ENCODE data around the gene ADGRG2. TPM values are rescaled to one million over a fixed set of nuclear protein-coding genes. Genes with fewer than 3 reads are reported as not detected.

ADGRG2 gene
- total and polyA plus RNA-seq, 2 of the 13 experiments (the other 11 are each of a cell fraction or from before 2014, with no cell fraction given), result not detected

DNA sequence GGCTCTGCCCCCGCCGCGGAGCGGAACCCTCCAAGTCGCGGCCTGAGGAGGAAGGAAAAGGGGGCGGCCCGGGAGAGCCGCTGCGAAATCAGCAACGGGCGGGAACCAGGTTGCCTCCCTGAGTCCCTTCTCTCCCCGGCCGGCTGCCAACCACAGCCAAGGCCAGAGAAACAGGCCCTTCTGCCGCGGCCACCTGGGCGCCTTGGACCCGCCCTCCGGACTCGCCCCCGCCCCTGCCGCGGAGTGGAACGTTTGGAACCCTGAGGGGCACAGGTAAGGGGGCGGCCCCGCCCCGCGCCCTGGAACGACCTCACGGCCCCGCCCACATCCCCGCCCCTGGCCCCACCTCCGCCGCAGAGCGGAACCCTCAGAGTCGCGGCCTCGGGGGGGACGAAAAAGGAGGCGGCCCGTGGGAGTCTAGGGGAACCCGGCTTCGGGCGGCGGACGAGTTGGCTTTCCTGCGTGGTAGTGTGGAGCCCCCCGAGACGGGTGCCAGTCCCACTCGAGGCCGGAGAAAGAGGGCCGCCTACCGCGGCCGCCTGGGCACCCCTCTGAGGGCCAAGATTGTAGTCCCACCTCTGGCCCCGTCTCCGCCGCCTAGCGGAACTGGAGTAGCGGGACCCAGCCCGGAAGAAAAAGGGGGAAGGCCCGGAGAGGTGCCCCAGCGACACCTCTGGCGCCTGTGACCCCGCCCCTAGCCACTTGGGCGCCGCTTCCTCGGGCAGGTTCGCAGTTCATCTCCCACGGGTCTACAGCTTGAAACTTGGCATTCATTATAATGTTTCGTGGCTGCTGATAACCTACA is 137.7 kb downstream of the ADGRG2 start (continued):
- TF ChIP-seq, protein P1, sequence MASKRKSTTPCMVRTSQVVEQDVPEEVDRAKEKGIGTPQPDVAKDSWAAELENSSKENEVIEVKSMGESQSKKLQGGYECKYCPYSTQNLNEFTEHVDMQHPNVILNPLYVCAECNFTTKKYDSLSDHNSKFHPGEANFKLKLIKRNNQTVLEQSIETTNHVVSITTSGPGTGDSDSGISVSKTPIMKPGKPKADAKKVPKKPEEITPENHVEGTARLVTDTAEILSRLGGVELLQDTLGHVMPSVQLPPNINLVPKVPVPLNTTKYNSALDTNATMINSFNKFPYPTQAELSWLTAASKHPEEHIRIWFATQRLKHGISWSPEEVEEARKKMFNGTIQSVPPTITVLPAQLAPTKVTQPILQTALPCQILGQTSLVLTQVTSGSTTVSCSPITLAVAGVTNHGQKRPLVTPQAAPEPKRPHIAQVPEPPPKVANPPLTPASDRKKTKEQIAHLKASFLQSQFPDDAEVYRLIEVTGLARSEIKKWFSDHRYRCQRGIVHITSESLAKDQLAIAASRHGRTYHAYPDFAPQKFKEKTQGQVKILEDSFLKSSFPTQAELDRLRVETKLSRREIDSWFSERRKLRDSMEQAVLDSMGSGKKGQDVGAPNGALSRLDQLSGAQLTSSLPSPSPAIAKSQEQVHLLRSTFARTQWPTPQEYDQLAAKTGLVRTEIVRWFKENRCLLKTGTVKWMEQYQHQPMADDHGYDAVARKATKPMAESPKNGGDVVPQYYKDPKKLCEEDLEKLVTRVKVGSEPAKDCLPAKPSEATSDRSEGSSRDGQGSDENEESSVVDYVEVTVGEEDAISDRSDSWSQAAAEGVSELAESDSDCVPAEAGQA (IDR thresholded peaks at IDR 0.05; ENCODE audit: low read depth), result no peak
- TF ChIP-seq, protein P1 (CRISPR knock-in tag; IDR thresholded peaks at IDR 0.05; ENCODE audit: borderline replicate concordance), result no peak
- TF ChIP-seq, protein P2, sequence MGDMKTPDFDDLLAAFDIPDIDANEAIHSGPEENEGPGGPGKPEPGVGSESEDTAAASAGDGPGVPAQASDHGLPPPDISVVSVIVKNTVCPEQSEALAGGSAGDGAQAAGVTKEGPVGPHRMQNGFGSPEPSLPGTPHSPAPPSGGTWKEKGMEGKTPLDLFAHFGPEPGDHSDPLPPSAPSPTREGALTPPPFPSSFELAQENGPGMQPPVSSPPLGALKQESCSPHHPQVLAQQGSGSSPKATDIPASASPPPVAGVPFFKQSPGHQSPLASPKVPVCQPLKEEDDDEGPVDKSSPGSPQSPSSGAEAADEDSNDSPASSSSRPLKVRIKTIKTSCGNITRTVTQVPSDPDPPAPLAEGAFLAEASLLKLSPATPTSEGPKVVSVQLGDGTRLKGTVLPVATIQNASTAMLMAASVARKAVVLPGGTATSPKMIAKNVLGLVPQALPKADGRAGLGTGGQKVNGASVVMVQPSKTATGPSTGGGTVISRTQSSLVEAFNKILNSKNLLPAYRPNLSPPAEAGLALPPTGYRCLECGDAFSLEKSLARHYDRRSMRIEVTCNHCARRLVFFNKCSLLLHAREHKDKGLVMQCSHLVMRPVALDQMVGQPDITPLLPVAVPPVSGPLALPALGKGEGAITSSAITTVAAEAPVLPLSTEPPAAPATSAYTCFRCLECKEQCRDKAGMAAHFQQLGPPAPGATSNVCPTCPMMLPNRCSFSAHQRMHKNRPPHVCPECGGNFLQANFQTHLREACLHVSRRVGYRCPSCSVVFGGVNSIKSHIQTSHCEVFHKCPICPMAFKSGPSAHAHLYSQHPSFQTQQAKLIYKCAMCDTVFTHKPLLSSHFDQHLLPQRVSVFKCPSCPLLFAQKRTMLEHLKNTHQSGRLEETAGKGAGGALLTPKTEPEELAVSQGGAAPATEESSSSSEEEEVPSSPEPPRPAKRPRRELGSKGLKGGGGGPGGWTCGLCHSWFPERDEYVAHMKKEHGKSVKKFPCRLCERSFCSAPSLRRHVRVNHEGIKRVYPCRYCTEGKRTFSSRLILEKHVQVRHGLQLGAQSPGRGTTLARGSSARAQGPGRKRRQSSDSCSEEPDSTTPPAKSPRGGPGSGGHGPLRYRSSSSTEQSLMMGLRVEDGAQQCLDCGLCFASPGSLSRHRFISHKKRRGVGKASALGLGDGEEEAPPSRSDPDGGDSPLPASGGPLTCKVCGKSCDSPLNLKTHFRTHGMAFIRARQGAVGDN (CRISPR knock-in tag; IDR thresholded peaks at IDR 0.05), result peak; percentile 61
- TF ChIP-seq, protein P3, sequence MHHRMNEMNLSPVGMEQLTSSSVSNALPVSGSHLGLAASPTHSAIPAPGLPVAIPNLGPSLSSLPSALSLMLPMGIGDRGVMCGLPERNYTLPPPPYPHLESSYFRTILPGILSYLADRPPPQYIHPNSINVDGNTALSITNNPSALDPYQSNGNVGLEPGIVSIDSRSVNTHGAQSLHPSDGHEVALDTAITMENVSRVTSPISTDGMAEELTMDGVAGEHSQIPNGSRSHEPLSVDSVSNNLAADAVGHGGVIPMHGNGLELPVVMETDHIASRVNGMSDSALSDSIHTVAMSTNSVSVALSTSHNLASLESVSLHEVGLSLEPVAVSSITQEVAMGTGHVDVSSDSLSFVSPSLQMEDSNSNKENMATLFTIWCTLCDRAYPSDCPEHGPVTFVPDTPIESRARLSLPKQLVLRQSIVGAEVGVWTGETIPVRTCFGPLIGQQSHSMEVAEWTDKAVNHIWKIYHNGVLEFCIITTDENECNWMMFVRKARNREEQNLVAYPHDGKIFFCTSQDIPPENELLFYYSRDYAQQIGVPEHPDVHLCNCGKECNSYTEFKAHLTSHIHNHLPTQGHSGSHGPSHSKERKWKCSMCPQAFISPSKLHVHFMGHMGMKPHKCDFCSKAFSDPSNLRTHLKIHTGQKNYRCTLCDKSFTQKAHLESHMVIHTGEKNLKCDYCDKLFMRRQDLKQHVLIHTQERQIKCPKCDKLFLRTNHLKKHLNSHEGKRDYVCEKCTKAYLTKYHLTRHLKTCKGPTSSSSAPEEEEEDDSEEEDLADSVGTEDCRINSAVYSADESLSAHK (CRISPR knock-in tag; IDR thresholded peaks at IDR 0.05; ENCODE audit: borderline replicate concordance), result no peak
- TF ChIP-seq NR2C2 (CRISPR knock-in tag; IDR thresholded peaks at IDR 0.05; ENCODE audit: borderline replicate concordance) (peak; percentile 85), TSC22D2 (CRISPR knock-in tag; IDR thresholded peaks at IDR 0.05; ENCODE audit: borderline replicate concordance) (no peak), BCL6 (CRISPR knock-in tag; IDR thresholded peaks at IDR 0.05) (no peak), IKZF1 (IDR thresholded peaks at IDR 0.05) (no peak), ZNF879 (CRISPR knock-in tag; IDR thresholded peaks at IDR 0.05) (no peak), TBX2 (CRISPR knock-in tag; IDR thresholded peaks at IDR 0.05; ENCODE audit: borderline replicate concordance) (peak; percentile 86; the same call in 1 of the 2 replicates), PAX8 (CRISPR knock-in tag; IDR thresholded peaks at IDR 0.05; ENCODE audit: borderline replicate concordance) (no peak), TCF7 (IDR thresholded peaks at IDR 0.05; ENCODE audit: low read depth) (no peak), SALL1 (CRISPR knock-in tag; IDR thresholded peaks at IDR 0.05) (peak; percentile 7), HDAC1 (CRISPR knock-in tag; IDR thresholded peaks at IDR 0.05) (0 out of 2 replicates have a peak, but pooled peaks have one; percentile 31), GABPA (IDR thresholded peaks at IDR 0.05; ENCODE audit: low read depth, low read length) (peak; percentile 71), GABPA (CRISPR knock-in tag; IDR thresholded peaks at IDR 0.05; ENCODE audit: low read depth) (peak; percentile 90)
- TF ChIP-seq, protein P4, sequence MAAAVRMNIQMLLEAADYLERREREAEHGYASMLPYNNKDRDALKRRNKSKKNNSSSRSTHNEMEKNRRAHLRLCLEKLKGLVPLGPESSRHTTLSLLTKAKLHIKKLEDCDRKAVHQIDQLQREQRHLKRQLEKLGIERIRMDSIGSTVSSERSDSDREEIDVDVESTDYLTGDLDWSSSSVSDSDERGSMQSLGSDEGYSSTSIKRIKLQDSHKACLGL (CRISPR knock-in tag; IDR thresholded peaks at IDR 0.05), result no peak

Data from HepG2 (cell line).